H1 (cell line): ENCODE data around the gene GCNT1. TPM values are rescaled to one million over a fixed set of nuclear protein-coding genes. Genes with fewer than 3 reads are reported as not detected.

Source experiments
- CBX5 ChIP-seq: fragments of 300-800, 300-1000 bp; sonication (generic); IDR thresholded peaks from 2 replicates; pipeline ENCODE4 v1.7.1; 2016; ENCODE audit warnings: antibody characterized with exemption, low read length, low read depth
- EGR1 ChIP-seq: IDR thresholded peaks from 2 replicates; pipeline ENCODE4 v1.6.1; 2011; ENCODE audit warnings: low read depth, low read length, borderline replicate concordance
- JUN ChIP-seq: IDR thresholded peaks from 2 replicates; pipeline ENCODE4 v1.6.1; 2011; ENCODE audit warnings: low read depth, mild to moderate bottlenecking, improper control_type of control experiment, low read length
- RXRA ChIP-seq: IDR thresholded peaks from 2 replicates; pipeline ENCODE4 v1.6.1; 2011; ENCODE audit warnings: low read depth, mild to moderate bottlenecking, low read length, moderate library complexity; ENCODE audit not compliant: insufficient read depth
- SIRT6 ChIP-seq: IDR thresholded peaks from one replicate; pipeline ENCODE4 v1.7.1; 2012; ENCODE audit warnings: low read length, inconsistent platforms
- SIX5 ChIP-seq: IDR thresholded peaks from 2 replicates; pipeline ENCODE4 v1.6.1; 2011; ENCODE audit warnings: mild to moderate bottlenecking, low read depth, low read length
- SRF ChIP-seq: IDR thresholded peaks from 2 replicates; pipeline ENCODE4 v1.6.1; 2011; ENCODE audit warnings: mild to moderate bottlenecking, low read depth, low read length, moderate library complexity
- SUZ12 ChIP-seq: fragments of 200-600 bp; sonication (generic); IDR thresholded peaks from 2 replicates; pipeline ENCODE4 v1.6.1; 2012; ENCODE audit warnings: mild to moderate bottlenecking, inconsistent platforms, low read length, moderate library complexity, mixed read lengths
- USF2 ChIP-seq: IDR thresholded peaks from 2 replicates; pipeline ENCODE4 v1.6.1; 2011; ENCODE audit warnings: low read length, improper control_type of control experiment
- polyA plus RNA-seq, 7 experiments: library from polyadenylated mRNA; depleted of rRNA in 3 of 7; stranded (reverse) in 5 of 7; unstranded in 2 of 7; fragments of >200 nt in 5 of 7; fragments of 200-250 nt in 2 of 7; gene quantifications; 1 replicate in 5 of 7; 2 replicates in 1 of 7; 4 replicates in 1 of 7; pipeline versions ENCODE4 v1.2.1 to v1.2.3, GENCODE V29; 2011 to 2013; ENCODE audit warnings: missing spikeins in 2 of 7, mixed read lengths in 2 of 7
- total RNA-seq: library from RNA; stranded (reverse); fragmentation: NEBNext Ultra II Directional; extraction: Animal tissue kit (Norgen Biotek cat#: 25700); gene quantifications from 2 replicates; pipeline ENCODE4 v1.2.1, GENCODE V29; 2021
- TF ChIP-seq, protein P1 (sequence below): fragments of 300-600 bp; sonication (generic); IDR thresholded peaks from 2 replicates; pipeline ENCODE4 v1.7.1; 2012; ENCODE audit warnings: low read length, moderate library complexity, mild to moderate bottlenecking, inconsistent platforms; ENCODE audit not compliant: insufficient replicate concordance
- TF ChIP-seq, protein P2 (sequence below): IDR thresholded peaks from 2 replicates; pipeline ENCODE4 v1.6.1; 2011; ENCODE audit warnings: low read depth, mild to moderate bottlenecking, low read length; ENCODE audit not compliant: insufficient read depth

GCNT1 gene
- total and polyA plus RNA-seq, 2 of the 8 experiments (the other 6 are each of a cell fraction or from before 2014, with no cell fraction given): 13.0 to 16.5 TPM

DNA sequence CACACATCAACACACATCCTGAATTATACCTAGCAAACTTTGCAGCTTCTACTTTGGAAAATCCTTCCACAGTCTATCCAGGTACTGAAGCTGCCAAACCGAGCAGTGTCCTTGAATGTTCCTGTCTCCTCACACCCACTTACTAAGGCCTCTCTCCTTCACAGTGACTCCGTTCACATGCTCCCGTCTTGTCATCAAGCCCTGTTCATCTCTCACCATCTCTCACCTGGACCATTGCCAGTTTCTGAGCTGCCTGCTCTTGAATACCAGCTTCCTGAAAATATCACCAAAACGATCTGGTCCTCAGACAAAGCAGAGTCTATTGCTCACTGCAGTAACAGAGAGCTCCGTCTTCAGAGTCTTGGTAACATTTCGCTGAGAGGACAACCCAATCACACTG is 57.4 kb downstream of the GCNT1 start (continued):
- TF ChIP-seq, protein P1, sequence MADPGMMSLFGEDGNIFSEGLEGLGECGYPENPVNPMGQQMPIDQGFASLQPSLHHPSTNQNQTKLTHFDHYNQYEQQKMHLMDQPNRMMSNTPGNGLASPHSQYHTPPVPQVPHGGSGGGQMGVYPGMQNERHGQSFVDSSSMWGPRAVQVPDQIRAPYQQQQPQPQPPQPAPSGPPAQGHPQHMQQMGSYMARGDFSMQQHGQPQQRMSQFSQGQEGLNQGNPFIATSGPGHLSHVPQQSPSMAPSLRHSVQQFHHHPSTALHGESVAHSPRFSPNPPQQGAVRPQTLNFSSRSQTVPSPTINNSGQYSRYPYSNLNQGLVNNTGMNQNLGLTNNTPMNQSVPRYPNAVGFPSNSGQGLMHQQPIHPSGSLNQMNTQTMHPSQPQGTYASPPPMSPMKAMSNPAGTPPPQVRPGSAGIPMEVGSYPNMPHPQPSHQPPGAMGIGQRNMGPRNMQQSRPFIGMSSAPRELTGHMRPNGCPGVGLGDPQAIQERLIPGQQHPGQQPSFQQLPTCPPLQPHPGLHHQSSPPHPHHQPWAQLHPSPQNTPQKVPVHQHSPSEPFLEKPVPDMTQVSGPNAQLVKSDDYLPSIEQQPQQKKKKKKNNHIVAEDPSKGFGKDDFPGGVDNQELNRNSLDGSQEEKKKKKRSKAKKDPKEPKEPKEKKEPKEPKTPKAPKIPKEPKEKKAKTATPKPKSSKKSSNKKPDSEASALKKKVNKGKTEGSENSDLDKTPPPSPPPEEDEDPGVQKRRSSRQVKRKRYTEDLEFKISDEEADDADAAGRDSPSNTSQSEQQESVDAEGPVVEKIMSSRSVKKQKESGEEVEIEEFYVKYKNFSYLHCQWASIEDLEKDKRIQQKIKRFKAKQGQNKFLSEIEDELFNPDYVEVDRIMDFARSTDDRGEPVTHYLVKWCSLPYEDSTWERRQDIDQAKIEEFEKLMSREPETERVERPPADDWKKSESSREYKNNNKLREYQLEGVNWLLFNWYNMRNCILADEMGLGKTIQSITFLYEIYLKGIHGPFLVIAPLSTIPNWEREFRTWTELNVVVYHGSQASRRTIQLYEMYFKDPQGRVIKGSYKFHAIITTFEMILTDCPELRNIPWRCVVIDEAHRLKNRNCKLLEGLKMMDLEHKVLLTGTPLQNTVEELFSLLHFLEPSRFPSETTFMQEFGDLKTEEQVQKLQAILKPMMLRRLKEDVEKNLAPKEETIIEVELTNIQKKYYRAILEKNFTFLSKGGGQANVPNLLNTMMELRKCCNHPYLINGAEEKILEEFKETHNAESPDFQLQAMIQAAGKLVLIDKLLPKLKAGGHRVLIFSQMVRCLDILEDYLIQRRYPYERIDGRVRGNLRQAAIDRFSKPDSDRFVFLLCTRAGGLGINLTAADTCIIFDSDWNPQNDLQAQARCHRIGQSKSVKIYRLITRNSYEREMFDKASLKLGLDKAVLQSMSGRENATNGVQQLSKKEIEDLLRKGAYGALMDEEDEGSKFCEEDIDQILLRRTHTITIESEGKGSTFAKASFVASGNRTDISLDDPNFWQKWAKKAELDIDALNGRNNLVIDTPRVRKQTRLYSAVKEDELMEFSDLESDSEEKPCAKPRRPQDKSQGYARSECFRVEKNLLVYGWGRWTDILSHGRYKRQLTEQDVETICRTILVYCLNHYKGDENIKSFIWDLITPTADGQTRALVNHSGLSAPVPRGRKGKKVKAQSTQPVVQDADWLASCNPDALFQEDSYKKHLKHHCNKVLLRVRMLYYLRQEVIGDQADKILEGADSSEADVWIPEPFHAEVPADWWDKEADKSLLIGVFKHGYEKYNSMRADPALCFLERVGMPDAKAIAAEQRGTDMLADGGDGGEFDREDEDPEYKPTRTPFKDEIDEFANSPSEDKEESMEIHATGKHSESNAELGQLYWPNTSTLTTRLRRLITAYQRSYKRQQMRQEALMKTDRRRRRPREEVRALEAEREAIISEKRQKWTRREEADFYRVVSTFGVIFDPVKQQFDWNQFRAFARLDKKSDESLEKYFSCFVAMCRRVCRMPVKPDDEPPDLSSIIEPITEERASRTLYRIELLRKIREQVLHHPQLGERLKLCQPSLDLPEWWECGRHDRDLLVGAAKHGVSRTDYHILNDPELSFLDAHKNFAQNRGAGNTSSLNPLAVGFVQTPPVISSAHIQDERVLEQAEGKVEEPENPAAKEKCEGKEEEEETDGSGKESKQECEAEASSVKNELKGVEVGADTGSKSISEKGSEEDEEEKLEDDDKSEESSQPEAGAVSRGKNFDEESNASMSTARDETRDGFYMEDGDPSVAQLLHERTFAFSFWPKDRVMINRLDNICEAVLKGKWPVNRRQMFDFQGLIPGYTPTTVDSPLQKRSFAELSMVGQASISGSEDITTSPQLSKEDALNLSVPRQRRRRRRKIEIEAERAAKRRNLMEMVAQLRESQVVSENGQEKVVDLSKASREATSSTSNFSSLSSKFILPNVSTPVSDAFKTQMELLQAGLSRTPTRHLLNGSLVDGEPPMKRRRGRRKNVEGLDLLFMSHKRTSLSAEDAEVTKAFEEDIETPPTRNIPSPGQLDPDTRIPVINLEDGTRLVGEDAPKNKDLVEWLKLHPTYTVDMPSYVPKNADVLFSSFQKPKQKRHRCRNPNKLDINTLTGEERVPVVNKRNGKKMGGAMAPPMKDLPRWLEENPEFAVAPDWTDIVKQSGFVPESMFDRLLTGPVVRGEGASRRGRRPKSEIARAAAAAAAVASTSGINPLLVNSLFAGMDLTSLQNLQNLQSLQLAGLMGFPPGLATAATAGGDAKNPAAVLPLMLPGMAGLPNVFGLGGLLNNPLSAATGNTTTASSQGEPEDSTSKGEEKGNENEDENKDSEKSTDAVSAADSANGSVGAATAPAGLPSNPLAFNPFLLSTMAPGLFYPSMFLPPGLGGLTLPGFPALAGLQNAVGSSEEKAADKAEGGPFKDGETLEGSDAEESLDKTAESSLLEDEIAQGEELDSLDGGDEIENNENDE: no peak
- TF ChIP-seq RXRA: no peak
- no peak for TF ChIP-seq SIRT6
- no peak for TF ChIP-seq CBX5
- TF ChIP-seq SUZ12: no peak
- TF ChIP-seq SRF: no peak
- TF ChIP-seq JUN: no peak
- TF ChIP-seq, protein P2, sequence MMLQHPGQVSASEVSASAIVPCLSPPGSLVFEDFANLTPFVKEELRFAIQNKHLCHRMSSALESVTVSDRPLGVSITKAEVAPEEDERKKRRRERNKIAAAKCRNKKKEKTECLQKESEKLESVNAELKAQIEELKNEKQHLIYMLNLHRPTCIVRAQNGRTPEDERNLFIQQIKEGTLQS: no peak
- no peak for TF ChIP-seq SIX5
- no peak for TF ChIP-seq EGR1
- no peak for TF ChIP-seq USF2
